Astrocyte of the cerebellum (primary cell): ENCODE results near the gene PIK3CA.

ENCODE experiments used
- DNase-seq: peaks from one replicate; pipeline ENCODE4 v3.0.0-alpha.2; 2011; ENCODE audit warnings: low read depth
- H3K4me3 ChIP-seq: 2 replicates; pipeline ENCODE4 v1.5.1; 2011; ENCODE audit warnings: mild to moderate bottlenecking, low read depth, low read length, moderate library complexity
- in situ Hi-C: cut with HindIII; loops from 2 replicates; pipeline ENCODE4 v1.10.0; 2017; ENCODE audit warnings: low sequenced_read_pairs
- TF ChIP-seq, protein P1 (sequence below): IDR thresholded peaks from 2 replicates; pipeline ENCODE4 v1.5.1; 2012; ENCODE audit warnings: low read length, low read depth, moderate library complexity, mild to moderate bottlenecking; ENCODE audit errors: missing control alignments

PIK3CA gene

DNA sequence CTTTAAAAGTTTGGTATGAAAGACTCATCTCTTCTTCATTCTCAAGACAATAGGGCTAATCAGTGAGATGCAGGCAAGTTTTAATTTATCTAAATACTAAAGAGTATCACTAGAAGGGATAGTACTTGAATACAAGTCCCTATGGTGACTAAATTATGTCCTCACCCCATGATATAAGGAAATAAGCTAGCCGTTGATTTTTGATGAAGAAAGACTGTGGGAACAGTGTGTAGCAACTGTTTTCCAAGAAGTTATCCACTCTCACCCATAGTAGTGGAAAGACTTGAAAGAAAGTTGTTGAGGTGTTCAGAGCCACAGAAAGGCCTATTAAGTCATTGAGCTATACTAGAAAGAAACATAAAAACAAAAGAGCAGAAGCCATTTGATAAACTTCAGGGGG lies 36.7 kb downstream of the PIK3CA start:
- DNase-seq: no peak
- TF ChIP-seq, protein P1, sequence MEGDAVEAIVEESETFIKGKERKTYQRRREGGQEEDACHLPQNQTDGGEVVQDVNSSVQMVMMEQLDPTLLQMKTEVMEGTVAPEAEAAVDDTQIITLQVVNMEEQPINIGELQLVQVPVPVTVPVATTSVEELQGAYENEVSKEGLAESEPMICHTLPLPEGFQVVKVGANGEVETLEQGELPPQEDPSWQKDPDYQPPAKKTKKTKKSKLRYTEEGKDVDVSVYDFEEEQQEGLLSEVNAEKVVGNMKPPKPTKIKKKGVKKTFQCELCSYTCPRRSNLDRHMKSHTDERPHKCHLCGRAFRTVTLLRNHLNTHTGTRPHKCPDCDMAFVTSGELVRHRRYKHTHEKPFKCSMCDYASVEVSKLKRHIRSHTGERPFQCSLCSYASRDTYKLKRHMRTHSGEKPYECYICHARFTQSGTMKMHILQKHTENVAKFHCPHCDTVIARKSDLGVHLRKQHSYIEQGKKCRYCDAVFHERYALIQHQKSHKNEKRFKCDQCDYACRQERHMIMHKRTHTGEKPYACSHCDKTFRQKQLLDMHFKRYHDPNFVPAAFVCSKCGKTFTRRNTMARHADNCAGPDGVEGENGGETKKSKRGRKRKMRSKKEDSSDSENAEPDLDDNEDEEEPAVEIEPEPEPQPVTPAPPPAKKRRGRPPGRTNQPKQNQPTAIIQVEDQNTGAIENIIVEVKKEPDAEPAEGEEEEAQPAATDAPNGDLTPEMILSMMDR: no peak
- no peak overlapping the region for H3K4me3 ChIP-seq
- in situ Hi-C loops: no loop called here

DNA sequence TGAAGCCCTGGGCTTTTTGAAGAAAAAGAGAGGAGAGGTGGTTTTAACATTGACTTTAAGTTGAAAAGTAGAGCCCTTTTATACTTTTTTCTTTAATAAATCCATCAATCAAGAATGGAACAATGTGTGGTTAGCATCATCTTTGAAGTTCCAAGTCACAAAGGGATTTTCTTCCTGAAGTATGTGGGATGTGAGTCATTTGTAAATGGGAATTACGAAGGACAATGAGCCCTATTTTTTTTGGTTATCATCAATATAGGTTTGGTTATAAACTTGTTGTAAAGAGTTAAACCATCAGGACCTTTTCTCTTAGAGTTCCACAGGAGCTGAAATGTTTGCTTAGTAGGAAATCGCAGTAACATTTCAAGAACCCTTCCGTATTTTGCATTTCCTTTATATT lies 38.3 kb downstream of the PIK3CA start:
- in situ Hi-C loops: no loop called here
- H3K4me3 ChIP-seq: no peak overlapping the region
- DNase-seq: peak; percentile 29
- TF ChIP-seq, protein P1: no peak

DNA sequence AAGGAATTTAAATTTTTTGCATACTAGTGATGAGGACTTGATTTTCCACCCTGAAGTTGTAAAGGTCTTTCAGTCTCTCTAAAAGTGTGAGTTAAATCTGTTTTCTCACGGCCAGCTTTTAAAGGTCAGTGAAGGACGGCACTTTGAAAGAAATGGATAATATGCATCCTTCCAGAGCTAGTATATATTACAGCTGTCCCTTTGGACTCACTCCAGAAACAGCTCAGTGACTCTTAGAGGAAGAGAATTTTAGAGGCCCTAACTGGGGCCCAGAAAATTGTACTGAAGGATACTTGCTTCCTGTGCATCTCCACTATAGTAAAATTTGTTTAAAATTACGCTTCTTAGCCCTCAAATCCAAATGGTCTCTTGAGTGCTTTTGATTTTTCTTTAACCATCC lies 41.6 kb downstream of the PIK3CA start:
- TF ChIP-seq, protein P1: no peak
- H3K4me3 ChIP-seq: no peak overlapping the region
- in situ Hi-C loops: no loop called here
- DNase-seq: no peak

DNA sequence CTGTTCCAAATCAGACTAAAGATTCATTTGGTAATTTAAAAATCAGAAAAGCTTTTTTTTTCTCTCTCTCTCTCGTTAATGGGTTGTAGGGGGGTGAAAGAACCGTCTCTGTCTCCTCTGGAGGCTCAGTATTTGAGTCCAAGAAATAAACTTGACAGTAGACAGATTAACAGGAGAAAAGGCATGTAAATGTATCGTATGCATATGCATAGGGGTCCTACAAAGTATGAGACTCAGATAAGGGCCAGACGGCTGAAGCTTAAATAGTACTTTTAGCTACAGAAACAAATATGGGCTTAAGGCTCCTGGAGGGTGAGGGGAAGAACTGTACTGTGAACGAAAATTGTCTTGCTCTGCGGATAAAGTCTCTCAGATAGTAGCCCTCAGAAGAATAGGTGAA lies 42.4 kb downstream of the PIK3CA start:
- in situ Hi-C loops: no loop called here
- TF ChIP-seq, protein P1: no peak
- DNase-seq: no peak
- H3K4me3 ChIP-seq: no peak overlapping the region

DNA sequence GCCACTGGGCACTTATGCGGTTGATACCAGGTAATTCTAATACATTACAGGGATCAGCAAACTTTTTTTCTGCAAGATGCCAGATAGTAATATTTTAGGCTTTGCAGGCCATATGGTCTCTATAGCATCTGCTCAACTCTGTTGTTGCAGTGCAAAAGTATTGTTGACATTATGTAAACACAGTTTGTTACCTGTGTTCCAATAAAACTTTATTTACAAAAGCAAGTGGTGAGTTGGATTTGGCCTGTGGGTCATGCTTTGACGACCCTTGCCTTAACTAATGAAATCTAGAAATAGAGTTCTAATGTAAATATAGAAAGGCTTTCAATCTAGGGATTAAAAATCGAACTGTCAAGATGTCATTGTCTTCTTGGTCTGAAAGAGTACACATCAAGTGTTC lies 44.4 kb downstream of the PIK3CA start:
- DNase-seq: no peak
- in situ Hi-C loops: no loop called here
- TF ChIP-seq, protein P1: no peak
- H3K4me3 ChIP-seq: no peak overlapping the region

DNA sequence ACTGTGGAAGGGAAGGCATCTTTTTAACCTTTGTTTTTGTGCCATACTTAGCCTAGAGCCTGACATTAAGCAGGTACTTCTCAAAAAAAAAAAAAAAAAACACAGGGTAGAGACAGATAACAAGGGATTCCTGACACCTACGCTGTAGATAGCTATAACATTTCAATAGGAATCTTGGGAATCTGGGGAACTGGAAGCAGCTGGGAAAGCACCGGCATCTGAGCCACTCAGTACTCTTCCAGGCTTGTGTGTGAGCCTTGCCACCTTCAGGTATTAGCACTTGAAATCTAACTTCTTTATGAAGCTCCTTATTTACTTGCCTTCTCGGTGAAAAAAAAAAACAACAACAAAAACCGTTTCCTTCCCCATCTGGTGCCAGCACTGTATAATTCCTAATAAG lies 46.8 kb downstream of the PIK3CA start:
- in situ Hi-C loops: no loop called here
- no peak overlapping the region for H3K4me3 ChIP-seq
- no peak for DNase-seq
- TF ChIP-seq, protein P1: no peak

DNA sequence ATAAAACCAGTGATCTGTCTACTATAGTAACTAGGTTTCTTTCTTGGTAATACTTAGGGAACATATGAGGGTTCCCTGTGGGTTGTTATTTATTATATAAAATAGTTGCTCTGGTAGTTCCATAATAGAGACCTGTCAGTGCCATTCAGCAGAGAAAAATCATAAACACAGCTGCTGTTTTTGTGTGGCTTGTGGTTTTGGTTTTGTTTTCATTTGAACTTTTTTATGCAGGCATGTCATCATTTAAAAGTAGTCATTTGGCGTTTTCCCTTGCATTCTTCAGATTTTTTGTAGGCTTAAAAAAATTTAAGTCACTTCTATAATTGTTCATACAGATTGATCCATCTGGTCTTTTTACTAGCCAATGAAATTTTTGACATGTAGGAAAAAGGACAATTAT lies 47.9 kb downstream of the PIK3CA start:
- H3K4me3 ChIP-seq: no peak overlapping the region
- TF ChIP-seq, protein P1: no peak
- DNase-seq: peak; percentile 85
- in situ Hi-C loops: no loop called here
